Vagina (tissue), 2 donors: Measurements from ENCODE around the gene SPAM1. TPM values are rescaled to one million over a fixed set of nuclear protein-coding genes. Genes with fewer than 3 reads are reported as not detected.

Experiments used
- DNase-seq, 2 donors: peaks; one replicate each; pipeline ENCODE4 v3.0.0-alpha.2; 2017; ENCODE audit errors: extremely low spot score in 2 of 2
- H3K27ac ChIP-seq: fragments of 200-600 bp; sonication (generic); one replicate; pipeline ENCODE4 v1.5.1; 2019
- H3K27me3 ChIP-seq: fragments of 200-600 bp; sonication (generic); one replicate; pipeline ENCODE4 v1.5.1; 2019
- H3K36me3 ChIP-seq, 2 donors: fragments of 200-600 bp; sonication (generic); one replicate each; pipeline ENCODE4 v1.5.1; 2017 to 2019
- H3K4me1 ChIP-seq: fragments of 200-600 bp; sonication (generic); one replicate; pipeline ENCODE4 v1.5.1; 2019
- H3K4me3 ChIP-seq, 2 donors: fragments of 200-600 bp; sonication (generic); 1 replicate in 1 of 2; 2 replicates in 1 of 2; pipeline ENCODE4 v1.5.1; 2016 to 2019
- H3K9me3 ChIP-seq: fragments of 200-600 bp; sonication (generic); one replicate; pipeline ENCODE4 v1.5.1; 2019
- CTCF ChIP-seq, 3 experiments: fragments of 450-650 bp in 2 of 3; fragments of 200-600 bp in 1 of 3; sonication (generic) in 1 of 3; IDR thresholded peaks; one replicate each; pipeline ENCODE4 v1.5.1; 2017 to 2019; ENCODE audit warnings: antibody characterized with exemption in 3 of 3, mild to moderate bottlenecking in 2 of 3, moderate library complexity in 2 of 3
- POLR2A ChIP-seq, 2 donors: fragments of 450-650 bp; IDR thresholded peaks; one replicate each; pipeline ENCODE4 v1.6.1; 2017; ENCODE audit warnings: antibody characterized with exemption in 2 of 2, mild to moderate bottlenecking in 2 of 2, moderate library complexity in 2 of 2
- POLR2AphosphoS5 ChIP-seq, 2 donors: sonication (generic); formaldehyde crosslinking; IDR thresholded peaks; one replicate each; pipeline ENCODE4 v1.9.0; 2017; ENCODE audit warnings: antibody characterized with exemption in 2 of 2, mild to moderate bottlenecking in 2 of 2, low read depth in 1 of 2; ENCODE audit not compliant: insufficient read depth in 1 of 2
- intact Hi-C: fragments of 100-400 bp; cut with DNase I; formaldehyde crosslinking; loops from one replicate; pipeline ENCODE4 v1.15.1; 2023
- total RNA-seq: library from RNA; depleted of rRNA; stranded (reverse); fragments of >200 nt; gene quantifications from one replicate; pipeline ENCODE4 v1.2.3, GENCODE V29; 2016

The SPAM1 gene
- total RNA-seq, 1 donor from 2014 or later = not detected

- TF ChIP-seq POLR2AphosphoS5 (IDR thresholded peaks at IDR 0.05; ENCODE audit: insufficient read depth in 1 of 2, low read depth in 1 of 2) (no peak), CTCF (IDR thresholded peaks at IDR 0.05) (no peak), POLR2A (IDR thresholded peaks at IDR 0.05) (no peak)
- Histone ChIP-seq H3K27ac (no peak overlapping the region), H3K36me3 (no peaks in the 10 kb centered on the region), H3K9me3 (no peaks in the 10 kb centered on the region), H3K27me3 (no peaks in the 10 kb centered on the region), H3K4me1 (no peaks in the 10 kb centered on the region), H3K4me3 (no peak overlapping the region)
- intact Hi-C loops = no loop called here
- no peak for DNase-seq
Measured at GRCh38 chr7:123917878-123918277, 7.2 kb upstream of the SPAM1 start.

- DNase-seq = no peak
- intact Hi-C loops = no loop called here
- H3K36me3 ChIP-seq = no peaks in the 10 kb centered on the region
- no peak overlapping the region for H3K4me3 ChIP-seq
- H3K27ac ChIP-seq = no peak overlapping the region
- H3K27me3 ChIP-seq = no peaks in the 10 kb centered on the region
- no peaks in the 10 kb centered on the region for H3K9me3 ChIP-seq
- no peaks in the 10 kb centered on the region for H3K4me1 ChIP-seq
- no peak for TF ChIP-seq POLR2A (IDR thresholded peaks at IDR 0.05)
- TF ChIP-seq POLR2AphosphoS5 (IDR thresholded peaks at IDR 0.05; ENCODE audit: insufficient read depth in 1 of 2, low read depth in 1 of 2) = no peak
- TF ChIP-seq CTCF (IDR thresholded peaks at IDR 0.05) = no peak
Measured at GRCh38 chr7:123918309-123918708, 6.7 kb upstream of the SPAM1 start.

GRCh38 chr7:123923599-123923998 lies 1.4 kb upstream of the SPAM1 start:
- TF ChIP-seq POLR2A (IDR thresholded peaks at IDR 0.05) (no peak), CTCF (IDR thresholded peaks at IDR 0.05) (no peak), POLR2AphosphoS5 (IDR thresholded peaks at IDR 0.05; ENCODE audit: insufficient read depth in 1 of 2, low read depth in 1 of 2) (no peak)
- H3K4me1 ChIP-seq = no peaks in the 10 kb centered on the region
- no peaks in the 10 kb centered on the region for H3K9me3 ChIP-seq
- H3K27ac ChIP-seq = no peak overlapping the region
- no peak overlapping the region for H3K4me3 ChIP-seq
- H3K27me3 ChIP-seq = no peaks in the 10 kb centered on the region
- H3K36me3 ChIP-seq = no peaks in the 10 kb centered on the region
- no peak for DNase-seq
- intact Hi-C loops = no loop called here

- Histone ChIP-seq H3K27ac (no peak overlapping the region), H3K27me3 (no peaks in the 10 kb centered on the region), H3K4me1 (no peaks in the 10 kb centered on the region), H3K4me3 (no peak overlapping the region), H3K9me3 (no peaks in the 10 kb centered on the region), H3K36me3 (no peaks in the 10 kb centered on the region)
- no peak for TF ChIP-seq POLR2AphosphoS5 (IDR thresholded peaks at IDR 0.05; ENCODE audit: insufficient read depth in 1 of 2, low read depth in 1 of 2)
- DNase-seq = no peak
- intact Hi-C loops = no loop called here
Measured at GRCh38 chr7:123929107-123929506, 4.1 kb downstream of the SPAM1 start.

GRCh38 chr7:123929655-123930054 lies 4.6 kb downstream of the SPAM1 start:
- Histone ChIP-seq H3K9me3 (no peaks in the 10 kb centered on the region), H3K27ac (no peak overlapping the region), H3K4me3 (no peak overlapping the region), H3K4me1 (no peaks in the 10 kb centered on the region), H3K27me3 (no peaks in the 10 kb centered on the region), H3K36me3 (no peaks in the 10 kb centered on the region)
- intact Hi-C loops = no loop called here
- DNase-seq = no peak
- TF ChIP-seq POLR2AphosphoS5 (IDR thresholded peaks at IDR 0.05; ENCODE audit: insufficient read depth in 1 of 2, low read depth in 1 of 2) (no peak), CTCF (IDR thresholded peaks at IDR 0.05) (no peak), POLR2A (IDR thresholded peaks at IDR 0.05) (no peak)
